Gastroesophageal sphincter (tissue), 4 donors: ENCODE measurements around the gene TMEM271. TPM values are rescaled to one million over a fixed set of nuclear protein-coding genes. Genes with fewer than 3 reads are reported as not detected.

Experiments
- ATAC-seq: fragments of 150-250 bp; one replicate; pipeline ENCODE4 v1.9.1; 2016; ENCODE audit warnings: mild to moderate bottlenecking, moderate library complexity
- H3K27ac ChIP-seq, 4 donors: fragments of 200-600 bp; sonication (generic) in 3 of 4; 1 replicate in 3 of 4; 2 replicates in 1 of 4; pipeline ENCODE4 v1.5.1; 2016 to 2019
- H3K27me3 ChIP-seq: fragments of 200-600 bp; sonication (generic); one replicate; pipeline ENCODE4 v1.5.1; 2019
- H3K36me3 ChIP-seq, 2 donors: fragments of 200-600 bp; sonication (generic); one replicate each; pipeline ENCODE4 v1.5.1; 2019; ENCODE audit warnings: control low read depth in 1 of 2
- H3K4me1 ChIP-seq, 3 donors: fragments of 200-600 bp; sonication (generic); 1 replicate in 2 of 3; 2 replicates in 1 of 3; pipeline ENCODE4 v1.5.1; 2016 to 2019; ENCODE audit warnings: control low read depth in 2 of 3
- H3K4me3 ChIP-seq, 2 donors: fragments of 200-600 bp; sonication (generic); one replicate each; pipeline ENCODE4 v1.5.1; 2019; ENCODE audit warnings: mild to moderate bottlenecking in 1 of 2, moderate library complexity in 1 of 2
- H3K9me3 ChIP-seq, 3 donors: fragments of 200-600 bp; sonication (generic); one replicate each; pipeline ENCODE4 v1.5.1; 2017 to 2019; ENCODE audit warnings: control low read depth in 2 of 3
- EP300 ChIP-seq: sonication (generic); formaldehyde crosslinking; IDR thresholded peaks from one replicate; pipeline ENCODE4 v1.6.1; 2017; ENCODE audit warnings: antibody characterized with exemption, mild to moderate bottlenecking
- POLR2A ChIP-seq, 2 donors: fragments of 450-650 bp; IDR thresholded peaks; one replicate each; pipeline ENCODE4 v1.6.1; 2017; ENCODE audit warnings: antibody characterized with exemption in 2 of 2, mild to moderate bottlenecking in 2 of 2, moderate library complexity in 1 of 2
- POLR2AphosphoS5 ChIP-seq: sonication (generic); formaldehyde crosslinking; IDR thresholded peaks from one replicate; pipeline ENCODE4 v1.6.1; 2017; ENCODE audit warnings: antibody characterized with exemption
- WGBS, 2 donors: methylation state at CpG; one replicate each; pipeline ENCODE4 v1.1.5; 2018; ENCODE audit warnings: low coverage in 1 of 2; 5-methylcytosine and 5-hydroxymethylcytosine counted together
- total RNA-seq, 4 donors: library from RNA; depleted of rRNA; stranded (reverse); fragments of >200 nt; gene quantifications; one replicate each; pipeline ENCODE4 v1.1.0, GENCODE V29; 2016
- TF ChIP-seq, protein P1 (sequence below), 4 experiments: fragments of 200-600 bp in 2 of 4; fragments of 450-650 bp in 2 of 4; sonication (generic) in 1 of 4; IDR thresholded peaks; one replicate each; pipeline ENCODE4 v1.5.1; 2017 to 2019; ENCODE audit warnings: antibody characterized with exemption in 4 of 4, mild to moderate bottlenecking in 2 of 4, moderate library complexity in 2 of 4

TMEM271 gene
- total RNA-seq, 4 donors from 2014 or later, result 0.35 TPM; not detected in 3

GRCh38 chr4:622996-623913, 47.2 kb upstream of the TMEM271 start:
- no peak overlapping the region for H3K4me3 ChIP-seq
- ATAC-seq, result no peak
- H3K9me3 ChIP-seq, result no peaks in the 10 kb centered on the region
- H3K4me1 ChIP-seq, result no peaks in the 10 kb centered on the region
- WGBS, 2 donors, result 80% methylated on average over 1 to 17 of the region's 24 CpGs
- H3K27me3 ChIP-seq, result peaks cover 66% of the 10 kb centered on the region
- TF ChIP-seq, protein P1, sequence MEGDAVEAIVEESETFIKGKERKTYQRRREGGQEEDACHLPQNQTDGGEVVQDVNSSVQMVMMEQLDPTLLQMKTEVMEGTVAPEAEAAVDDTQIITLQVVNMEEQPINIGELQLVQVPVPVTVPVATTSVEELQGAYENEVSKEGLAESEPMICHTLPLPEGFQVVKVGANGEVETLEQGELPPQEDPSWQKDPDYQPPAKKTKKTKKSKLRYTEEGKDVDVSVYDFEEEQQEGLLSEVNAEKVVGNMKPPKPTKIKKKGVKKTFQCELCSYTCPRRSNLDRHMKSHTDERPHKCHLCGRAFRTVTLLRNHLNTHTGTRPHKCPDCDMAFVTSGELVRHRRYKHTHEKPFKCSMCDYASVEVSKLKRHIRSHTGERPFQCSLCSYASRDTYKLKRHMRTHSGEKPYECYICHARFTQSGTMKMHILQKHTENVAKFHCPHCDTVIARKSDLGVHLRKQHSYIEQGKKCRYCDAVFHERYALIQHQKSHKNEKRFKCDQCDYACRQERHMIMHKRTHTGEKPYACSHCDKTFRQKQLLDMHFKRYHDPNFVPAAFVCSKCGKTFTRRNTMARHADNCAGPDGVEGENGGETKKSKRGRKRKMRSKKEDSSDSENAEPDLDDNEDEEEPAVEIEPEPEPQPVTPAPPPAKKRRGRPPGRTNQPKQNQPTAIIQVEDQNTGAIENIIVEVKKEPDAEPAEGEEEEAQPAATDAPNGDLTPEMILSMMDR (IDR thresholded peaks at IDR 0.05), result no peak
- TF ChIP-seq EP300, result no peak
- no peak for TF ChIP-seq POLR2A (IDR thresholded peaks at IDR 0.05)
- no peak for TF ChIP-seq POLR2AphosphoS5
- H3K36me3 ChIP-seq, result no peaks in the 10 kb centered on the region
- no peak overlapping the region for H3K27ac ChIP-seq

- no peak overlapping the region for H3K4me3 ChIP-seq
- H3K9me3 ChIP-seq, result no peaks in the 10 kb centered on the region
- H3K36me3 ChIP-seq, result no peaks in the 10 kb centered on the region
- H3K27ac ChIP-seq, result no peak overlapping the region
- no peaks in the 10 kb centered on the region for H3K4me1 ChIP-seq
- no peak for ATAC-seq
- WGBS, 2 donors, result 83 to 88% methylated on average over 12 to 15 of the region's 22 CpGs
- peaks cover 66% of the 10 kb centered on the region for H3K27me3 ChIP-seq
- TF ChIP-seq POLR2A (IDR thresholded peaks at IDR 0.05), result no peak
- TF ChIP-seq, protein P1 (IDR thresholded peaks at IDR 0.05), result no peak
- no peak for TF ChIP-seq POLR2AphosphoS5
- no peak for TF ChIP-seq EP300
Measured at GRCh38 chr4:622071-622995, 46.2 kb upstream of the TMEM271 start.

DNA sequence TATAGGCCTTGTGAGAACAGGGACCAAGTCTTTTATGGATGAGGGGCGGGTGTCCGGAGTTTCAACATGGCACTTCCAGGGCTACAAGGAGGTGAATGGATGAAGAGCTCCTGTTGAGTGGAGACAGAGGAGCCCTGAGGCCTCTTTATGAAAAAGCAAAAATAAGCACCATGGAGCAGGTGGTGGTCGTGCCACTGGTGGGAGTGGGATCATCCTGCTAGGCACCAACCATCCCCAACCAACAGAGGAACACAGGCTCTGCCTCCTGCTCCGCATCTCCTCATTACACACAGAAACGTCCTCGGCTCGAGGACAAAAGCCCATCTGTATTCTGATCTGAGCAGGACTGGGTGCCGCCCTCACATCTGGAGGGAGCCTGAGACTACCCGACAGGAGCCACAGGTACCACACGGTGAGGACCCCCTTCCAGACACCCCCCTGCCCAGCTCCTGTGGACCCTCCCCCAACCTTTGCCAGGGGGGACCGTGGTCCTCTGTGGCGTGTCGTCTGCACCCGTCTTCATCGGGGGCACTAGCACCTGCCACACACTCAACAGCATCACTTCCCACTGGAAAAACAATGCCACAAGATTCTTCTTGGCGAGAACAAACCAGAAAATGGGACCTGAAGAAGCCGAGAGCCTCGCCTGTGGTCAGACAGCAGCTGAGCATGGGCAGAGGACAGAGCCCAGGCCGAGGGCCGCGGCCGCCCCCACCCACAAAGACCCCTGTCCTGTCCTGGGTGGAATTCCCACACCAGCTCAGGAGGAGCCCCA, 45.4 kb upstream of the TMEM271 start:
- ATAC-seq, result no peak
- Histone ChIP-seq H3K4me3 (no peak overlapping the region), H3K9me3 (no peaks in the 10 kb centered on the region), H3K4me1 (no peaks in the 10 kb centered on the region), H3K27me3 (peaks cover 70% of the 10 kb centered on the region), H3K27ac (no peak overlapping the region), H3K36me3 (no peaks in the 10 kb centered on the region)
- TF ChIP-seq, protein P1 (IDR thresholded peaks at IDR 0.05), result no peak
- TF ChIP-seq POLR2AphosphoS5 (no peak), POLR2A (IDR thresholded peaks at IDR 0.05) (no peak), EP300 (no peak)
- 85% methylated on average over 7 of the region's 22 CpGs; no CpG with 5 or more reads in 1 of the 2 donors for WGBS, 2 donors

GRCh38 chr4:620851-621261, 44.8 kb upstream of the TMEM271 start:
- Histone ChIP-seq H3K4me1 (no peaks in the 10 kb centered on the region), H3K36me3 (no peaks in the 10 kb centered on the region), H3K27ac (no peak overlapping the region), H3K27me3 (peaks cover 64% of the 10 kb centered on the region), H3K4me3 (no peak overlapping the region), H3K9me3 (no peaks in the 10 kb centered on the region)
- WGBS, 2 donors, result 71 to 85% methylated on average over 5 to 19 of the region's 19 CpGs
- TF ChIP-seq EP300, result no peak
- TF ChIP-seq, protein P1 (IDR thresholded peaks at IDR 0.05), result no peak
- no peak for TF ChIP-seq POLR2AphosphoS5
- no peak for TF ChIP-seq POLR2A (IDR thresholded peaks at IDR 0.05)
- no peak for ATAC-seq
